ENCODE measurements around the gene ICAM2.

ICAM2 gene

DNA sequence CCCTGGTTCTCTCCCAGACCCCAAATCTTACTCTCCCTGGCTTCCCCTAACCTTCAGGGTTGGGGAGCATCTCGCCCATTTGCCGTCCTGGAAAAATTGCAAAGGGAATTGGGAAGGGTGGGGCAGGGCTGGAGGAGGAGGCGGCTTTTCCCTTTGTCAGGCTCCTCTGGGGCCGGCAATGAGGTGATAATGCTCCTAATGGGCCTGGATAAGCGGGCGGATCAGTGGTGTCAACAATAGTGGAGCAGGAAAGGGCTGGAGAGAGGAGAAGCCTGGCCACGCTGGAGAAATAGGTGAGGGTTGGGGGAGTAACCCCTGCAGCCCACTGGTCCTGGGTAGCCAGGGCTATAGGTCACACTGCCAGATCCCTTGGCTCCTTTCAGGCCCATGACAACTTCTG lies 60.0 kb downstream of the ICAM2 start:
- Histone ChIP-seq H3K36me3 (ENCODE audit: control insufficient read depth, low read length) (no peaks in the 10 kb centered on the region), H3K4me1 (ENCODE audit: control insufficient read depth, low read length) (peaks cover 4% of the 10 kb centered on the region), H3K9me2 (replicated peaks; ENCODE audit: control insufficient read depth, low read length) (no peaks in the 10 kb centered on the region), H3K27me3 (ENCODE audit: control insufficient read depth, low read length) (no peaks in the 10 kb centered on the region), H3K9me3 (ENCODE audit: control insufficient read depth, insufficient read depth, low read length) (no peaks in the 10 kb centered on the region), H3K27ac (ENCODE audit: low read depth, low read length) (no peak overlapping the region), H3K4me2 (ENCODE audit: low read length) (no peak overlapping the region), H3F3A (ENCODE audit: control insufficient read depth, insufficient read depth) (0 out of 2 replicates have a peak, but pooled peaks cover 4% of the 10 kb centered on the region), H4K20me1 (ENCODE audit: control insufficient read depth, insufficient read depth, low read depth, low read length) (no peaks in the 10 kb centered on the region), H3K4me3 (ENCODE audit: low read length) (no peak overlapping the region), H3K79me2 (ENCODE audit: control insufficient read depth, low read length) (no peaks in the 10 kb centered on the region)
- TF ChIP-seq, protein P1, sequence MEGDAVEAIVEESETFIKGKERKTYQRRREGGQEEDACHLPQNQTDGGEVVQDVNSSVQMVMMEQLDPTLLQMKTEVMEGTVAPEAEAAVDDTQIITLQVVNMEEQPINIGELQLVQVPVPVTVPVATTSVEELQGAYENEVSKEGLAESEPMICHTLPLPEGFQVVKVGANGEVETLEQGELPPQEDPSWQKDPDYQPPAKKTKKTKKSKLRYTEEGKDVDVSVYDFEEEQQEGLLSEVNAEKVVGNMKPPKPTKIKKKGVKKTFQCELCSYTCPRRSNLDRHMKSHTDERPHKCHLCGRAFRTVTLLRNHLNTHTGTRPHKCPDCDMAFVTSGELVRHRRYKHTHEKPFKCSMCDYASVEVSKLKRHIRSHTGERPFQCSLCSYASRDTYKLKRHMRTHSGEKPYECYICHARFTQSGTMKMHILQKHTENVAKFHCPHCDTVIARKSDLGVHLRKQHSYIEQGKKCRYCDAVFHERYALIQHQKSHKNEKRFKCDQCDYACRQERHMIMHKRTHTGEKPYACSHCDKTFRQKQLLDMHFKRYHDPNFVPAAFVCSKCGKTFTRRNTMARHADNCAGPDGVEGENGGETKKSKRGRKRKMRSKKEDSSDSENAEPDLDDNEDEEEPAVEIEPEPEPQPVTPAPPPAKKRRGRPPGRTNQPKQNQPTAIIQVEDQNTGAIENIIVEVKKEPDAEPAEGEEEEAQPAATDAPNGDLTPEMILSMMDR (IDR thresholded peaks at IDR 0.05; ENCODE audit: low read depth, low read length, poor library complexity, severe bottlenecking), result no peak
- TF ChIP-seq EZH2phosphoT487 (IDR thresholded peaks at IDR 0.05; ENCODE audit: borderline replicate concordance, low read length), result no peak

DNA sequence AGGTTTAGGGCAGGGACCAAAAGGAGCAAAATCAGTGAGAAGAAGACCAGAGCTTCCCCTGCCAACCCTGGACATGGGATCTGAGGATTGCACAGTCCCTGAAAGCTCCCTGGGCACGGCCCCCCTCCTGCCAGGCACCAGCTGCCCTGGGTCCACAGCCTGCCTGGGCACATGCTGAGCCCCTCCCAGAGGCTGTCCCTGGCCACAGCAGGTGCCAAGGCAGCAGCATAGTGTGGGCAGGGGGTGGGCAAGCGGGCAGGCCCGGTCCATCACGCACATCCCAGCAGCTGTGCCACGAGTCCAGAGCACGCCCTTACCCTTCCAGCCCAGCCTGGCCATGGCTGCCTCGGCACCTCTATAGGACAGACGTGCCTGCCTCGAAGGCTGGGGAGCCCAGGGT lies 60.4 kb downstream of the ICAM2 start:
- no peak overlapping the region for H3K4me2 ChIP-seq (ENCODE audit: low read length)
- peaks cover 7% of the 10 kb centered on the region for H3K4me1 ChIP-seq (ENCODE audit: control insufficient read depth, low read length)
- H3K27ac ChIP-seq (ENCODE audit: low read depth, low read length), result no peak overlapping the region
- H3K9me2 ChIP-seq (replicated peaks; ENCODE audit: control insufficient read depth, low read length), result no peaks in the 10 kb centered on the region
- H3F3A ChIP-seq (ENCODE audit: control insufficient read depth, insufficient read depth), result 0 out of 2 replicates have a peak, but pooled peaks cover 4% of the 10 kb centered on the region
- no peak overlapping the region for H3K4me3 ChIP-seq (ENCODE audit: low read length)
- no peaks in the 10 kb centered on the region for H3K36me3 ChIP-seq (ENCODE audit: control insufficient read depth, low read length)
- TF ChIP-seq, protein P1 (IDR thresholded peaks at IDR 0.05; ENCODE audit: low read depth, low read length, poor library complexity, severe bottlenecking), result no peak
- no peak for TF ChIP-seq EZH2phosphoT487 (IDR thresholded peaks at IDR 0.05; ENCODE audit: borderline replicate concordance, low read length)
- no peaks in the 10 kb centered on the region for H3K27me3 ChIP-seq (ENCODE audit: control insufficient read depth, low read length)
- no peaks in the 10 kb centered on the region for H3K79me2 ChIP-seq (ENCODE audit: control insufficient read depth, low read length)
- H4K20me1 ChIP-seq (ENCODE audit: control insufficient read depth, insufficient read depth, low read depth, low read length), result no peaks in the 10 kb centered on the region
- no peaks in the 10 kb centered on the region for H3K9me3 ChIP-seq (ENCODE audit: control insufficient read depth, insufficient read depth, low read length)

DNA sequence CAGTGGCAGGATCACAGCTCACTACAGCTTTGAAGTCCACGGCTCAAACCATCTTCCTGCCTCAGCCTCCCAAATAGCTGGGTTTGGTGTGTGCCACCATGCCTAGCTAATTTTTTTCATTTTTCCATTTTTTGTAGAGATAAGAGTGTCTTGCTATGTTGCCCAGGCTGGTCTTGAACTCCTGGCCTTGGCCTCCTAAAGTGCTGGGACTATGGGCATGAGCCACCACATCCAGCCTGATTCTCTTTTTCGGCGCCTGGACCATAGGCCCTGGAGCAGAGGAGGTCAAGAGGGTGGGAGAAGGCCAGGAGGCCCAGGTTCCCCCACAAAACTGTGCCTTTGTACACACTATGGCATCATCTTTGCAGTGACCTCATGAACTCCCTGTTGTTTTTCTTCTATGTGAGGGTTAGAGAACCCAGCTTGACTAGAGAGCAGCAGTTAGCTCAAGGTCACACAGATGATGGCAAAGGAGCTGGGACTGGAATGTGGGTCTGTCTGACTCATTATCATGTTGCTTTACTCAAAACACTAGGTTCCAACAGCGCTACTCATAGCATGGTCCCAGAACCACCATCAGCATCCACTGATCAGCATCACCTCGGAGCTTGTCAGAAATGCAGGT lies 64.0 kb downstream of the ICAM2 start:
- H3K27ac ChIP-seq (ENCODE audit: low read depth, low read length), result no peak overlapping the region
- H3K4me3 ChIP-seq (ENCODE audit: low read length), result no peak overlapping the region
- peaks cover 5% of the 10 kb centered on the region; the same call in 1 of the 2 replicates for H3F3A ChIP-seq (ENCODE audit: control insufficient read depth, insufficient read depth)
- no peaks in the 10 kb centered on the region for H4K20me1 ChIP-seq (ENCODE audit: control insufficient read depth, insufficient read depth, low read depth, low read length)
- H3K9me2 ChIP-seq (replicated peaks; ENCODE audit: control insufficient read depth, low read length), result no peaks in the 10 kb centered on the region
- no peaks in the 10 kb centered on the region for H3K9me3 ChIP-seq (ENCODE audit: control insufficient read depth, insufficient read depth, low read length)
- no peak overlapping the region for H3K4me2 ChIP-seq (ENCODE audit: low read length)
- no peaks in the 10 kb centered on the region for H3K36me3 ChIP-seq (ENCODE audit: control insufficient read depth, low read length)
- H3K4me1 ChIP-seq (ENCODE audit: control insufficient read depth, low read length), result peaks cover 24% of the 10 kb centered on the region
- TF ChIP-seq, protein P1 (IDR thresholded peaks at IDR 0.05; ENCODE audit: low read depth, low read length, poor library complexity, severe bottlenecking), result no peak
- TF ChIP-seq EZH2phosphoT487 (IDR thresholded peaks at IDR 0.05; ENCODE audit: borderline replicate concordance, low read length), result no peak
- H3K27me3 ChIP-seq (ENCODE audit: control insufficient read depth, low read length), result no peaks in the 10 kb centered on the region
- no peaks in the 10 kb centered on the region for H3K79me2 ChIP-seq (ENCODE audit: control insufficient read depth, low read length)
